ENCODE measurements around the gene RNF217.

DNA sequence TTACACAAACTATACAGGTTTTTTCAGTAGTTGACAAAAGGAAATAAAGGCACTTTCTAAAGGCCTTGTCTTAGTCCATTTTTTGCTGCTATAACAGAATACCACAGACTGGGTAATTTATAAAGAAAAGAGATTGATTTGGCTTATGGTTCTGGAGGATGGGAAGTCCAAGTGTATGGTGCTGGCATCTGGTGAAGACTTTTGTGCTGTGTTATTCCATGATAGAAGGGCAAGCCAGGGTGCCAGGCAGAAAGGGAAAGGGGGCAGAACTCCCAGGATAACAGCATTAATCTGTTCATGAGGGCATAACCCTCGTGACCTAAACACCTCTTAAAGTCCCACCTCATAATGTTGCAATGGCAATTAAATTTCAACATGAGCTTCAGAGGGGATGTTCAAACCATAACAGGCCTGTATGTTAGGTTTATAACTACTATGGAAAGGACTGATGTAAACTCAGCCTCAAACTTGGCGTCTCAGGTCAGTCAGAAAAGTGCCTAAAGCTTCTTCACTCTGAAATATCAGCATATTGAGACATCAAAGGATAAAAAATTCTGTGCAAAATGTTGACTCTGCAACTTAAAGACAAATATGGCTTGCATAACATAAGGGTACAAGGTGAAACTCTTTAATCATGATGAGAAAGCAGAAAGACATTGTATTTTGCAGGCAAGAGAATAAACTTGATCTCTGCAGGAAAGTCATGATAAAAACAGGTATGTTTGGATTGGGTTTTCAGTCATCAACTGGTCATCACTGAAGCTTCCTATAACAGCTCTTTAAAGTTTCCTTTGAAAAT, 42.8 kb downstream of the RNF217 start:
- TF ChIP-seq, protein P1, sequence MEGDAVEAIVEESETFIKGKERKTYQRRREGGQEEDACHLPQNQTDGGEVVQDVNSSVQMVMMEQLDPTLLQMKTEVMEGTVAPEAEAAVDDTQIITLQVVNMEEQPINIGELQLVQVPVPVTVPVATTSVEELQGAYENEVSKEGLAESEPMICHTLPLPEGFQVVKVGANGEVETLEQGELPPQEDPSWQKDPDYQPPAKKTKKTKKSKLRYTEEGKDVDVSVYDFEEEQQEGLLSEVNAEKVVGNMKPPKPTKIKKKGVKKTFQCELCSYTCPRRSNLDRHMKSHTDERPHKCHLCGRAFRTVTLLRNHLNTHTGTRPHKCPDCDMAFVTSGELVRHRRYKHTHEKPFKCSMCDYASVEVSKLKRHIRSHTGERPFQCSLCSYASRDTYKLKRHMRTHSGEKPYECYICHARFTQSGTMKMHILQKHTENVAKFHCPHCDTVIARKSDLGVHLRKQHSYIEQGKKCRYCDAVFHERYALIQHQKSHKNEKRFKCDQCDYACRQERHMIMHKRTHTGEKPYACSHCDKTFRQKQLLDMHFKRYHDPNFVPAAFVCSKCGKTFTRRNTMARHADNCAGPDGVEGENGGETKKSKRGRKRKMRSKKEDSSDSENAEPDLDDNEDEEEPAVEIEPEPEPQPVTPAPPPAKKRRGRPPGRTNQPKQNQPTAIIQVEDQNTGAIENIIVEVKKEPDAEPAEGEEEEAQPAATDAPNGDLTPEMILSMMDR (IDR thresholded peaks at IDR 0.05), result no peak
- no peak for TF ChIP-seq CREB1 (CRISPR knock-in tag; IDR thresholded peaks at IDR 0.05)
- TF ChIP-seq, protein P2, sequence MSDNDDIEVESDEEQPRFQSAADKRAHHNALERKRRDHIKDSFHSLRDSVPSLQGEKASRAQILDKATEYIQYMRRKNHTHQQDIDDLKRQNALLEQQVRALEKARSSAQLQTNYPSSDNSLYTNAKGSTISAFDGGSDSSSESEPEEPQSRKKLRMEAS (CRISPR knock-in tag; IDR thresholded peaks at IDR 0.05), result no peak
- TF ChIP-seq, protein P3, sequence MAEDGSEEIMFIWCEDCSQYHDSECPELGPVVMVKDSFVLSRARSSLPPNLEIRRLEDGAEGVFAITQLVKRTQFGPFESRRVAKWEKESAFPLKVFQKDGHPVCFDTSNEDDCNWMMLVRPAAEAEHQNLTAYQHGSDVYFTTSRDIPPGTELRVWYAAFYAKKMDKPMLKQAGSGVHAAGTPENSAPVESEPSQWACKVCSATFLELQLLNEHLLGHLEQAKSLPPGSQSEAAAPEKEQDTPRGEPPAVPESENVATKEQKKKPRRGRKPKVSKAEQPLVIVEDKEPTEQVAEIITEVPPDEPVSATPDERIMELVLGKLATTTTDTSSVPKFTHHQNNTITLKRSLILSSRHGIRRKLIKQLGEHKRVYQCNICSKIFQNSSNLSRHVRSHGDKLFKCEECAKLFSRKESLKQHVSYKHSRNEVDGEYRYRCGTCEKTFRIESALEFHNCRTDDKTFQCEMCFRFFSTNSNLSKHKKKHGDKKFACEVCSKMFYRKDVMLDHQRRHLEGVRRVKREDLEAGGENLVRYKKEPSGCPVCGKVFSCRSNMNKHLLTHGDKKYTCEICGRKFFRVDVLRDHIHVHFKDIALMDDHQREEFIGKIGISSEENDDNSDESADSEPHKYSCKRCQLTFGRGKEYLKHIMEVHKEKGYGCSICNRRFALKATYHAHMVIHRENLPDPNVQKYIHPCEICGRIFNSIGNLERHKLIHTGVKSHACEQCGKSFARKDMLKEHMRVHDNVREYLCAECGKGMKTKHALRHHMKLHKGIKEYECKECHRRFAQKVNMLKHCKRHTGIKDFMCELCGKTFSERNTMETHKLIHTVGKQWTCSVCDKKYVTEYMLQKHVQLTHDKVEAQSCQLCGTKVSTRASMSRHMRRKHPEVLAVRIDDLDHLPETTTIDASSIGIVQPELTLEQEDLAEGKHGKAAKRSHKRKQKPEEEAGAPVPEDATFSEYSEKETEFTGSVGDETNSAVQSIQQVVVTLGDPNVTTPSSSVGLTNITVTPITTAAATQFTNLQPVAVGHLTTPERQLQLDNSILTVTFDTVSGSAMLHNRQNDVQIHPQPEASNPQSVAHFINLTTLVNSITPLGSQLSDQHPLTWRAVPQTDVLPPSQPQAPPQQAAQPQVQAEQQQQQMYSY (CRISPR knock-in tag; IDR thresholded peaks at IDR 0.05), result no peak
- TF ChIP-seq, protein P4, sequence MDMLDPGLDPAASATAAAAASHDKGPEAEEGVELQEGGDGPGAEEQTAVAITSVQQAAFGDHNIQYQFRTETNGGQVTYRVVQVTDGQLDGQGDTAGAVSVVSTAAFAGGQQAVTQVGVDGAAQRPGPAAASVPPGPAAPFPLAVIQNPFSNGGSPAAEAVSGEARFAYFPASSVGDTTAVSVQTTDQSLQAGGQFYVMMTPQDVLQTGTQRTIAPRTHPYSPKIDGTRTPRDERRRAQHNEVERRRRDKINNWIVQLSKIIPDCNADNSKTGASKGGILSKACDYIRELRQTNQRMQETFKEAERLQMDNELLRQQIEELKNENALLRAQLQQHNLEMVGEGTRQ (CRISPR knock-in tag; IDR thresholded peaks at IDR 0.05), result no peak
- TF ChIP-seq, protein P5, sequence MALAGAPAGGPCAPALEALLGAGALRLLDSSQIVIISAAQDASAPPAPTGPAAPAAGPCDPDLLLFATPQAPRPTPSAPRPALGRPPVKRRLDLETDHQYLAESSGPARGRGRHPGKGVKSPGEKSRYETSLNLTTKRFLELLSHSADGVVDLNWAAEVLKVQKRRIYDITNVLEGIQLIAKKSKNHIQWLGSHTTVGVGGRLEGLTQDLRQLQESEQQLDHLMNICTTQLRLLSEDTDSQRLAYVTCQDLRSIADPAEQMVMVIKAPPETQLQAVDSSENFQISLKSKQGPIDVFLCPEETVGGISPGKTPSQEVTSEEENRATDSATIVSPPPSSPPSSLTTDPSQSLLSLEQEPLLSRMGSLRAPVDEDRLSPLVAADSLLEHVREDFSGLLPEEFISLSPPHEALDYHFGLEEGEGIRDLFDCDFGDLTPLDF (CRISPR knock-in tag; IDR thresholded peaks at IDR 0.05), result no peak
- no peak for TF ChIP-seq NFE2L1 (CRISPR knock-in tag; IDR thresholded peaks at IDR 0.05)
- TF ChIP-seq, protein P6, sequence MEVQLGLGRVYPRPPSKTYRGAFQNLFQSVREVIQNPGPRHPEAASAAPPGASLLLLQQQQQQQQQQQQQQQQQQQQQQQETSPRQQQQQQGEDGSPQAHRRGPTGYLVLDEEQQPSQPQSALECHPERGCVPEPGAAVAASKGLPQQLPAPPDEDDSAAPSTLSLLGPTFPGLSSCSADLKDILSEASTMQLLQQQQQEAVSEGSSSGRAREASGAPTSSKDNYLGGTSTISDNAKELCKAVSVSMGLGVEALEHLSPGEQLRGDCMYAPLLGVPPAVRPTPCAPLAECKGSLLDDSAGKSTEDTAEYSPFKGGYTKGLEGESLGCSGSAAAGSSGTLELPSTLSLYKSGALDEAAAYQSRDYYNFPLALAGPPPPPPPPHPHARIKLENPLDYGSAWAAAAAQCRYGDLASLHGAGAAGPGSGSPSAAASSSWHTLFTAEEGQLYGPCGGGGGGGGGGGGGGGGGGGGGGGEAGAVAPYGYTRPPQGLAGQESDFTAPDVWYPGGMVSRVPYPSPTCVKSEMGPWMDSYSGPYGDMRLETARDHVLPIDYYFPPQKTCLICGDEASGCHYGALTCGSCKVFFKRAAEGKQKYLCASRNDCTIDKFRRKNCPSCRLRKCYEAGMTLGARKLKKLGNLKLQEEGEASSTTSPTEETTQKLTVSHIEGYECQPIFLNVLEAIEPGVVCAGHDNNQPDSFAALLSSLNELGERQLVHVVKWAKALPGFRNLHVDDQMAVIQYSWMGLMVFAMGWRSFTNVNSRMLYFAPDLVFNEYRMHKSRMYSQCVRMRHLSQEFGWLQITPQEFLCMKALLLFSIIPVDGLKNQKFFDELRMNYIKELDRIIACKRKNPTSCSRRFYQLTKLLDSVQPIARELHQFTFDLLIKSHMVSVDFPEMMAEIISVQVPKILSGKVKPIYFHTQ (CRISPR knock-in tag; IDR thresholded peaks at IDR 0.05), result no peak
- TF ChIP-seq KAT7 (CRISPR knock-in tag; IDR thresholded peaks at IDR 0.05; ENCODE audit: borderline replicate concordance), result no peak

Measured in WTC11 (cell line).